Sigmoid colon (tissue), 7 donors: ENCODE measurements around the gene PSAT1. TPM values are rescaled to one million over a fixed set of nuclear protein-coding genes. Genes with fewer than 3 reads are reported as not detected.
A peak's percentile ranks its signal among the peaks of the same experiment; 100 is the strongest.

Experiments used
- DNase-seq: peaks from one replicate; pipeline ENCODE4 v3.0.0-alpha.2; 2019
- H3K27ac ChIP-seq, 4 donors: fragments of 200-600 bp; sonication (generic); one replicate each; pipeline ENCODE4 v1.5.1; 2016 to 2019; ENCODE audit warnings: mild to moderate bottlenecking in 1 of 4
- H3K27me3 ChIP-seq, 3 donors: fragments of 200-600 bp; sonication (generic); one replicate each; pipeline ENCODE4 v1.5.1; 2019; ENCODE audit warnings: mild to moderate bottlenecking in 1 of 3
- H3K36me3 ChIP-seq, 4 donors: fragments of 200-600 bp; sonication (generic); one replicate each; pipeline ENCODE4 v1.5.1; 2016 to 2019
- H3K4me1 ChIP-seq, 4 donors: fragments of 200-600 bp; sonication (generic); one replicate each; pipeline ENCODE4 v1.5.1; 2017 to 2019
- H3K4me3 ChIP-seq, 4 donors: fragments of 200-600 bp; sonication (generic); one replicate each; pipeline ENCODE4 v1.5.1; 2017 to 2019; ENCODE audit warnings: mild to moderate bottlenecking in 2 of 4, moderate library complexity in 1 of 4
- H3K9me3 ChIP-seq, 4 donors: fragments of 200-600 bp in 3 of 4; sonication (generic) in 3 of 4; one replicate each; pipeline versions ENCODE4 v1.5.1 to v1.6.1; 2013 to 2019
- CTCF ChIP-seq, 4 experiments: fragments of 450-650 bp in 3 of 4; fragments of 200-600 bp in 1 of 4; IDR thresholded peaks; one replicate each; pipeline ENCODE4 v1.5.1; 2016 to 2019; ENCODE audit warnings: antibody characterized with exemption in 4 of 4, mild to moderate bottlenecking in 3 of 4, moderate library complexity in 2 of 4
- EP300 ChIP-seq, 4 donors: sonication (generic); formaldehyde crosslinking; IDR thresholded peaks; one replicate each; pipeline ENCODE4 v1.6.1; 2017; ENCODE audit warnings: antibody characterized with exemption in 4 of 4
- POLR2A ChIP-seq, 2 donors: fragments of 450-650 bp; IDR thresholded peaks; one replicate each; pipeline ENCODE4 v1.6.1; 2016; ENCODE audit warnings: antibody characterized with exemption in 2 of 2, mild to moderate bottlenecking in 2 of 2, moderate library complexity in 2 of 2
- POLR2AphosphoS5 ChIP-seq, 4 donors: sonication (generic); formaldehyde crosslinking; IDR thresholded peaks; one replicate each; pipeline ENCODE4 v1.6.1; 2017; ENCODE audit warnings: antibody characterized with exemption in 4 of 4
- WGBS, 2 donors: extraction: QIAGEN DNeasy Blood & Tissue Kit; methylation state at CpG; one replicate each; pipeline ENCODE4 v1.1.7; 2013; 5-methylcytosine and 5-hydroxymethylcytosine counted together
- intact Hi-C: fragments of 100-400 bp; cut with DNase I; formaldehyde crosslinking; loops from one replicate; pipeline ENCODE4 v1.15.1; 2023
- polyA plus RNA-seq, 3 donors: library from polyadenylated mRNA; stranded (reverse); fragments of 200-250 nt; gene quantifications; one replicate each; pipeline ENCODE4 v1.2.3, GENCODE V29; 2013
- total RNA-seq, 4 donors: library from RNA; depleted of rRNA; stranded (reverse); fragments of >200 nt; gene quantifications; one replicate each; pipeline ENCODE4 v1.1.0, GENCODE V29; 2016
- donor health status: healthy with polysubstance abuse.
- donor health status: Bipolar disorder and iron deficiency.
- donor health status: healthy.

The PSAT1 gene
- total and polyA plus RNA-seq, 7 donors = 1.2 to 34.4 (median 2.5) TPM

GRCh38 chr9:78297672-78297961, 692 bp downstream of the PSAT1 start:
- no peaks in the 10 kb centered on the region for H3K9me3 ChIP-seq
- H3K4me3 ChIP-seq = peak overlapping the region; percentile 52 to 65 (median 60)
- H3K36me3 ChIP-seq = no peaks in the 10 kb centered on the region
- peak overlapping the region; percentile 72 to 80 (median 76) for H3K27ac ChIP-seq
- intact Hi-C loops = loop anchor here (5.0 to 10.0 kb wide), 4 partner anchors 35 to 1903 kb away; partner anchors contain the start of genes CEP78, GNAQ and RFK
- H3K4me1 ChIP-seq = peaks cover 0 to 29% (median 27%) of the 10 kb centered on the region in 4 donors
- no peak for DNase-seq
- no peak for TF ChIP-seq CTCF (IDR thresholded peaks at IDR 0.05)
- TF ChIP-seq POLR2AphosphoS5 (IDR thresholded peaks at IDR 0.05) = no peak
- no peak for TF ChIP-seq POLR2A (IDR thresholded peaks at IDR 0.05)
- peaks cover 0 to 19% (median 0%) of the 10 kb centered on the region in 3 donors for H3K27me3 ChIP-seq
- 0 to 2% methylated on average over 10 of the region's 10 CpGs for WGBS, 2 donors

- intact Hi-C loops = loop anchor here (5.0 to 10.0 kb wide), 4 partner anchors 36 to 1903 kb away; partner anchors contain the start of genes CEP78, GNAQ and RFK
- Histone ChIP-seq H3K4me1 (peaks cover 0 to 29% (median 27%) of the 10 kb centered on the region in 4 donors), H3K27me3 (peaks cover 0 to 19% (median 0%) of the 10 kb centered on the region in 3 donors), H3K36me3 (no peaks in the 10 kb centered on the region), H3K4me3 (peak overlapping the region; percentile 52 to 65 (median 60)), H3K27ac (peak overlapping the region in 1 of 4 donors; percentile 76), H3K9me3 (no peaks in the 10 kb centered on the region)
- 8 to 11% methylated on average over 16 of the region's 16 CpGs for WGBS, 2 donors
- no peak for TF ChIP-seq POLR2A (IDR thresholded peaks at IDR 0.05)
- TF ChIP-seq POLR2AphosphoS5 (IDR thresholded peaks at IDR 0.05) = no peak
- TF ChIP-seq CTCF (IDR thresholded peaks at IDR 0.05) = no peak
- TF ChIP-seq EP300 (IDR thresholded peaks at IDR 0.05) = no peak
- DNase-seq = no peak
Measured at GRCh38 chr9:78298046-78298765, 1.3 kb downstream of the PSAT1 start.

GRCh38 chr9:78300209-78300608, 3.3 kb downstream of the PSAT1 start:
- intact Hi-C loops = no loop called here
- peaks cover 0 to 29% (median 27%) of the 10 kb centered on the region in 4 donors for H3K4me1 ChIP-seq
- TF ChIP-seq EP300 (IDR thresholded peaks at IDR 0.05) (no peak), POLR2AphosphoS5 (IDR thresholded peaks at IDR 0.05) (no peak), CTCF (IDR thresholded peaks at IDR 0.05) (no peak), POLR2A (IDR thresholded peaks at IDR 0.05) (no peak)
- H3K27ac ChIP-seq = no peak overlapping the region
- DNase-seq = no peak
- no peaks in the 10 kb centered on the region for H3K9me3 ChIP-seq
- no peaks in the 10 kb centered on the region for H3K36me3 ChIP-seq
- WGBS, 2 donors = 96 to 98% methylated on average over 6 of the region's 6 CpGs
- peaks cover 0 to 19% (median 0%) of the 10 kb centered on the region in 3 donors for H3K27me3 ChIP-seq
- H3K4me3 ChIP-seq = no peak overlapping the region

DNA sequence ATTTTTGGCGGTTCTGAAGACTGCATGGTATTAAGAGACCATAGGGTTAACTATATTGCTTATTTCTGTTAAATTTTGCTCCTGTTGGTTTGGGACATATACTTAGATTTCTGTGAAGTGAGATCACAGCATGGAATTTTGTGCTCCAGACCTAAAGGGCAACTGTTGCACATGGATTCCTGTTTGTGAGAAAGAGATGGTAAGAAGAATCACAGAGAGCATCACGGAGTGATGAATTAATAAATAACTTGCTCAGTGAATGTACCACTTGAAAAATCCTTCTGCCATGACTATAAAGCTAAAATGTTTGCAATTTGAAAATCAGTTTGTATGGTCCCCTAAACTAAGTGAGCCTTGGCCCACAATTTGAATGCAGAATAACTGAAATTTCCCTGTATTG, 4.5 kb downstream of the PSAT1 start:
- Histone ChIP-seq H3K27me3 (peaks cover 0 to 19% (median 0%) of the 10 kb centered on the region in 3 donors), H3K36me3 (no peaks in the 10 kb centered on the region), H3K27ac (no peak overlapping the region), H3K4me3 (no peak overlapping the region), H3K4me1 (peaks cover 0 to 23% (median 18%) of the 10 kb centered on the region in 4 donors), H3K9me3 (no peaks in the 10 kb centered on the region)
- intact Hi-C loops = no loop called here
- TF ChIP-seq POLR2A (IDR thresholded peaks at IDR 0.05) (no peak), POLR2AphosphoS5 (IDR thresholded peaks at IDR 0.05) (no peak), CTCF (IDR thresholded peaks at IDR 0.05) (no peak), EP300 (IDR thresholded peaks at IDR 0.05) (no peak)
- DNase-seq = no peak
- 94 to 96% methylated on average over 2 of the region's 2 CpGs for WGBS, 2 donors
